Natural killer cell treated with Interleukin-12 subunit alpha and Interleukin-12 subunit beta and Interleukin-15 and Interleukin-18, amount 100 ng/mL, for 72 hours (primary cell): Measurements from ENCODE around the gene LGALSL. TPM values are rescaled to one million over a fixed set of nuclear protein-coding genes. Genes with fewer than 3 reads are reported as not detected.

Experiments used
- ATAC-seq, 2 donors: fragments of 150-1000 bp; cut with Tn5 transposase in 1 of 2; sonication (Bioruptor Pico), chemical (Tn5 transposase) in 1 of 2; 2 replicates each; pipeline ENCODE4 v1.10.0; 2021
- DNase-seq: peaks from one replicate; pipeline ENCODE4 v3.0.0; 2022; ENCODE audit warnings: low spot score
- H3K27ac Mint-ChIP-seq, 2 donors: 1 replicate in 1 of 2; 2 replicates in 1 of 2; pipeline ENCODE4 v1.8.0; 2022; ENCODE audit warnings: mixed read lengths in 2 of 2, mild to moderate bottlenecking in 1 of 2, moderate library complexity in 1 of 2
- H3K27me3 Mint-ChIP-seq, 2 donors: 1 replicate in 1 of 2; 2 replicates in 1 of 2; pipeline ENCODE4 v1.8.0; 2022; ENCODE audit warnings: mixed read lengths in 2 of 2
- H3K36me3 Mint-ChIP-seq: one replicate; pipeline ENCODE4 v1.8.0; 2022; ENCODE audit warnings: mixed read lengths
- H3K4me1 Mint-ChIP-seq, 2 donors: 1 replicate in 1 of 2; 2 replicates in 1 of 2; pipeline ENCODE4 v1.8.0; 2022; ENCODE audit warnings: low read depth in 2 of 2, mixed read lengths in 2 of 2, mild to moderate bottlenecking in 1 of 2
- H3K4me3 Mint-ChIP-seq: one replicate; pipeline ENCODE4 v1.8.0; 2022; ENCODE audit warnings: mixed read lengths
- H3K9me3 Mint-ChIP-seq: 2 replicates; pipeline ENCODE4 v1.8.0; 2022; ENCODE audit warnings: mixed read lengths
- total RNA-seq, 2 donors: library from RNA; stranded (reverse); gene quantifications; one replicate each; pipeline ENCODE4 v1.2.3, GENCODE V29; 2022

LGALSL gene
- total RNA-seq, 2 donors from 2014 or later, result 0.31 to 0.50 TPM

DNA sequence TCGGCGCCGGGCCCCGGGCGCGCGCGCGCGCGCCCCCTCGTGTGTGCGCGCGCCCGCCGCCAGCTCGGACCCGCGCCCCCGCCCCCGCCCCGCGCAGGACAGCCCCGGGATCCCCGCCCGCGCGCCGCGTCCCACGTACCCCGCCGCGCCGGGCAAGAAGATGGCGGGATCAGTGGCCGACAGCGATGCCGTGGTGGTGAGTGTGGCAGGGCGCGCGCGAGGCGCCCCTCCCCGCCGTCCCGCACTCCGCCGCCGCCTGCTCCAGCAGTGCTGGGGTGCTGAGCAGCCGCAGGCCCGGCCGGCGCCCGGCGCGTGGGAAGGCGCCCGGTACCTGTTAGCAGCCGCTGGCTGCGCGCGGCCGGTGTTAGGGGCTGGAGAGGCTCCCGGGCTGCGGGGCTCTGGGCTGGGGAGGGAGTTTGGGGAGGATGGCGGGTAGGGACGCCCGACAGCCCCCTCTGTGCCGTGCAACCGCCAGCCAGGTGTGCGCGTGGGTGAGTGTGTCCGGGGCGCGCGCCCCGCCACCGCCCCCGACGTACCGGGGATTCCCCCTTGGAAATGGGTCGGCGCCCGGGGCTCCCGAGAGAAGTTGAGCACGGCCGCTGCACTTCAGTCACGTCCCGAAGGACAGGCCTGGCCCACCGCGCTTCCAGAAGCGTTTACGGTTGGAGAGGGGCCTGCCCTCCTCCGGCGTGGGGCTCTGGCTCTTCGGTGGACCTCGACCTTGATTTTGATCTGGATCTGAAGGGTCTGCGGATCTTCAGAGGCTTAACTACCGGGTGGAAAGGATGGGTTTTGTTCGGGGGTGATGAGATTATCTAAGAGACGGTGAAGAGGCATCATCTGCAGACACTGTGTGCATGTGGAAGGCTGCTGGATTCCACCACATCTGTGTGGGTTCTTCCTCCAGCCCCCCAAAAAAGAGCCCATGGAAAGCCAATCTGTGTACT lies 697 bp downstream of the LGALSL start:
- Mint-ChIP-seq H3K4me1 (peaks cover 0 to 6% of the 10 kb centered on the region in 2 donors), H3K36me3 (no peaks in the 10 kb centered on the region), H3K4me3 (peak overlapping the region; percentile 53), H3K27ac (no peak overlapping the region), H3K27me3 (peaks cover 14 to 28% of the 10 kb centered on the region in 2 donors), H3K9me3 (no peaks in the 10 kb centered on the region)
- DNase-seq, result no peak
- peak; percentile 74 to 80 for ATAC-seq

DNA sequence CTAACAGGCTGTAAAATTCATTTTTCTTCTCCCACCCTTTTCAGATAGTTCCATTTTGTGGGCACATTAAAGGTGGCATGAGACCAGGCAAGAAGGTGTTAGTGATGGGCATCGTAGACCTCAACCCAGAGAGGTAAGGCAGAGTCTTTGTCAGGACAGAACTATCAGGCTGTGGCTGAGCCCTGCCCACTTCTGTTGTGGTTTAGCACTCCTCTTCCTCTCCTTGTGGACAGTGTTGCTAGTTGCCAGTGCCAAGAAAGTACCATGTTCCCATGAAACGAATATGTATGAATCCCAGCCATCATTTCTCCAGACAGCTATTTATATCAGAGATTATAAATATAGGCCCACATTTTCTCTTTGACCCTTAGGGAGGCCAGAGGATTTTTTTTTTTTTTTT lies 1.6 kb downstream of the LGALSL start:
- Mint-ChIP-seq H3K36me3 (no peaks in the 10 kb centered on the region), H3K4me1 (peaks cover 0 to 6% of the 10 kb centered on the region in 2 donors), H3K9me3 (no peaks in the 10 kb centered on the region), H3K4me3 (peak overlapping the region; percentile 53), H3K27ac (no peak overlapping the region), H3K27me3 (peaks cover 14 to 32% of the 10 kb centered on the region in 2 donors)
- DNase-seq (no peak), ATAC-seq (no peak)

DNA sequence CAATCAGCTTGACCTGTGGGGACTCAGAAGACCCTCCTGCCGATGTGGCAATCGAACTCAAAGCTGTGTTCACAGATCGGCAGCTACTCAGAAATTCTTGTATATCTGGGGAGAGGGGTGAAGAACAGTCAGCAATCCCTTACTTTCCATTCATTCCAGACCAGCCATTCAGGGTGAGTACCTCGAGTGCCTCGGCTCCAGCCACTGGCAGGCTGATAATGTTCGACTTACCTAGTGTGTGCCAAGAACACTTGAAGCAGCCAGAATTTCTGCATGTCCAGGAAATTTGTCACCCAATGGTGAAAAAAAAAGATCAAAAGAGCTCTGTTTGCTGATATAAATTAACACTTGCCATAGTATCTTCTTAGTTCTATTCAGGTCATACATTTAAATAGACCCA lies 2.3 kb downstream of the LGALSL start:
- ATAC-seq (no peak), DNase-seq (no peak)
- no peaks in the 10 kb centered on the region for H3K36me3 Mint-ChIP-seq
- no peak overlapping the region for H3K27ac Mint-ChIP-seq
- peaks cover 14 to 32% of the 10 kb centered on the region in 2 donors for H3K27me3 Mint-ChIP-seq
- no peaks in the 10 kb centered on the region for H3K9me3 Mint-ChIP-seq
- no peak overlapping the region for H3K4me3 Mint-ChIP-seq
- peaks cover 0 to 6% of the 10 kb centered on the region in 2 donors for H3K4me1 Mint-ChIP-seq

DNA sequence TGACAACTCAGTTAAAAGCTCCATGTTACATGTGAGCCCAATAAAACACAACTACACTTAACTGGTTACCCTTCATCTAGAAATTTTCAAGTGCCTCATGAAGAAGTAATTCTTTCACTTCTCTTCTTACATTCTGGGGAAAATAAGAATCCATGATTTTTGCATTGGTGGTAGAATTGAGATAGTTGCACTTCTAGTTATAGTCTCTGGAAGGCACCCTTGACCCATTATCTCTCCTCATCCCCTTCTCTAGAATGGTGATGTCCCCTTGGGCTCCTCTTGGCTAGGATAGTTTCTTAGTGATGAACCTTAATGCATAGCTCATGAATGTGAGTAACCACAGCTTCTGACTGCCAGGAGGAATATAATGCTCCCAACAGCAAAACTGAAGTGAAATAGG lies 3.6 kb downstream of the LGALSL start:
- no peak for DNase-seq
- H3K27ac Mint-ChIP-seq, result no peak overlapping the region
- no peak for ATAC-seq
- H3K9me3 Mint-ChIP-seq, result no peaks in the 10 kb centered on the region
- peaks cover 0 to 6% of the 10 kb centered on the region in 2 donors for H3K4me1 Mint-ChIP-seq
- H3K4me3 Mint-ChIP-seq, result no peak overlapping the region
- no peaks in the 10 kb centered on the region for H3K36me3 Mint-ChIP-seq
- peaks cover 14 to 25% of the 10 kb centered on the region in 2 donors for H3K27me3 Mint-ChIP-seq

DNA sequence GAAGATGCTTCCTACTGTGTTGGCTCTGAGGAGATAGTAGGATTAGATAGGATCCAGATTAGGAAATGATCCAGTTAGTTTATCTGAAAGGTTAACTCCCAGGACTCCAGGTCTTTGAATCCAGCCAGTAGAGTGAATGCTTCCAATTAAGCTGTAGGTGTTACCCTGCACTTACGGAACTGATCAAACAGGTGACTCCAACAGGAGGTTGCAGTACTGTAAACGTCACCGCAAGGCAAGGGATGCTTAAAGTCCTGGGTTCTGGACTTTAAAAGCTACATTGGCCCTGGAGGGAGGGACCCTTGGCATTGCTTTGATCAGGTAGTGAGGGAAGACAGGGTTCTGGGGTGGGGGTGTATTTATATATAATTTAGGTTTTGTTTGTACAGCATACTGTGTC lies 5.6 kb downstream of the LGALSL start:
- Mint-ChIP-seq H3K36me3 (no peaks in the 10 kb centered on the region), H3K27me3 (peaks cover 12 to 18% of the 10 kb centered on the region in 2 donors), H3K4me1 (peaks cover 0 to 3% of the 10 kb centered on the region in 2 donors), H3K27ac (no peak overlapping the region), H3K4me3 (no peak overlapping the region), H3K9me3 (no peaks in the 10 kb centered on the region)
- no peak for DNase-seq
- ATAC-seq, result no peak

DNA sequence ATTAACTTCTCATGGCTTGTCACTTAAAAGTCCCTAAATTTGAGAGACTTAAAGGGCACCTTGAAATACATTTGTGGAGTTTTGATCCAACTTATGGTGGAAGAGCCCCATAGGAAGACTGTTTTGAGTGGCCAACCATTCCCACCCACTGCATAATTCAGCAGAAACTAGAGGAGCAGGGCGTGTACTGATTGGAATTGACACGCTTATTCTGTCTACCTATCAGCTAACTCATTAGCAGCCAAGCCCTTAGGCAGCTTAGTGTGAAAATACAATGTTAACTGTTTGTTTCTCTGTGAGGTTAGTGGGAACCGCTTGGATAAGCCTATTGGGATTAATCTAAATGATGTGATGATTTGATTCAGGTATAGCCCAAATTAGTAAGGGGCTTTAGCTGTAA lies 6.4 kb downstream of the LGALSL start:
- ATAC-seq (no peak), DNase-seq (no peak)
- no peaks in the 10 kb centered on the region for H3K9me3 Mint-ChIP-seq
- no peak overlapping the region for H3K4me3 Mint-ChIP-seq
- no peak overlapping the region for H3K27ac Mint-ChIP-seq
- H3K36me3 Mint-ChIP-seq, result no peaks in the 10 kb centered on the region
- peaks cover 7 to 15% of the 10 kb centered on the region in 2 donors for H3K27me3 Mint-ChIP-seq
- no peaks in the 10 kb centered on the region for H3K4me1 Mint-ChIP-seq

DNA sequence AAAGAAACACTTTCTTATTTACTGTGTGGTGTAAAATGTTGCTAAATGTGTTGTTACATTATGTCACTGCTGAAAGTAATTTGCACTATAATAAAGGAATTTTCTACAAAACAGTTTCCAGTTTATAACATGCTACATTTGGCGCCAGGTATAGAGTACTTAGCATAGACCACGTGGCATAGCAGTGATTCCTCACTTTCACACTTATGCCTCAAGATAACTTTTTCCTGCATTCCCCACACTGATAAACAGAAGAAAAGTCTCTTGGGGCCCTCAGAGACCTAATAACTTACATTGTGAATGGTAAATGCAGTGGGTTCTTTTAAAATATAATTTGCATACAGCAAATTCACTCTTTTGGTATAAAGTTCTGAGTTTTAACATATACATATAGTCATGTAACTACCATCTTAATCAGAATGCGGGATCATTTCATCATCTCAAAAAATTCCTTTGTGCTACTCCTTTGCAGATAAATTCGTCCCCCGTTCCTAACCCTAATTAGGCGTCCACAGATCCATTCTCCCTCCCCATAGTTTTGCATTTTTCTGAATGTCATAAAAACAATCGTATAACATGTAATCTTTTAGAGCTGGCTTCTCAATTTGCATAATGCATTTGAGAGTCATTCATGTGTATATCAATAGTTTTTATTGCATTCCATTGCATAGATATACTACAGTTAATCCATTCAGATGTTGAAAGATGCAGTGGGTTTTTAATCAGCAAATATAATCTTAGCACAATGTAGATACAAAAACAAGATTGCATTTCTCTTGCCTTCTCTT lies 7.5 kb downstream of the LGALSL start:
- DNase-seq (no peak), ATAC-seq (no peak)
- Mint-ChIP-seq H3K27me3 (peaks cover 6% of the 10 kb centered on the region in 2 donors), H3K9me3 (no peaks in the 10 kb centered on the region), H3K4me3 (no peak overlapping the region), H3K36me3 (no peaks in the 10 kb centered on the region), H3K27ac (no peak overlapping the region), H3K4me1 (no peaks in the 10 kb centered on the region)

DNA sequence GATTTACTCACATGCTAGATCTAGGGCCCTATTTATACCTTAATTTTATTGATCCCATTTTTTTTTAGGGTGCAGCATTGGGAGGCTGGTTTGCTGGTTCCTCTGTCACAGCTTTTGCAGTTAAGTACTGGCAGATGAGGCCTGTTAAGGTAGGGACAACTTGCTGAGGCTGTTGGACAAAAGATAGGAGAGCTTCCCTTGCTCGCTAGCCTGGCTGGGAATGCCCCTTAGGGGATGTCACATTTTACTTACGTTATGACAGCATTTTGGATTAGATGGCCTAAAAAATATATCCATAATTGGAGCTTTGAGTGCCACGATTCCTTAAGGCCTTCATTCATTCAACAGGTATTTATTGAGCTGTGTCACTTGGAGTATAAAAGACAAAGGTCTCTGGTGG lies 8.2 kb downstream of the LGALSL start:
- H3K4me1 Mint-ChIP-seq, result no peaks in the 10 kb centered on the region
- H3K27ac Mint-ChIP-seq, result no peak overlapping the region
- ATAC-seq (no peak), DNase-seq (no peak)
- no peaks in the 10 kb centered on the region for H3K36me3 Mint-ChIP-seq
- no peaks in the 10 kb centered on the region for H3K9me3 Mint-ChIP-seq
- H3K4me3 Mint-ChIP-seq, result no peak overlapping the region
- H3K27me3 Mint-ChIP-seq, result peaks cover 4 to 5% of the 10 kb centered on the region in 2 donors

DNA sequence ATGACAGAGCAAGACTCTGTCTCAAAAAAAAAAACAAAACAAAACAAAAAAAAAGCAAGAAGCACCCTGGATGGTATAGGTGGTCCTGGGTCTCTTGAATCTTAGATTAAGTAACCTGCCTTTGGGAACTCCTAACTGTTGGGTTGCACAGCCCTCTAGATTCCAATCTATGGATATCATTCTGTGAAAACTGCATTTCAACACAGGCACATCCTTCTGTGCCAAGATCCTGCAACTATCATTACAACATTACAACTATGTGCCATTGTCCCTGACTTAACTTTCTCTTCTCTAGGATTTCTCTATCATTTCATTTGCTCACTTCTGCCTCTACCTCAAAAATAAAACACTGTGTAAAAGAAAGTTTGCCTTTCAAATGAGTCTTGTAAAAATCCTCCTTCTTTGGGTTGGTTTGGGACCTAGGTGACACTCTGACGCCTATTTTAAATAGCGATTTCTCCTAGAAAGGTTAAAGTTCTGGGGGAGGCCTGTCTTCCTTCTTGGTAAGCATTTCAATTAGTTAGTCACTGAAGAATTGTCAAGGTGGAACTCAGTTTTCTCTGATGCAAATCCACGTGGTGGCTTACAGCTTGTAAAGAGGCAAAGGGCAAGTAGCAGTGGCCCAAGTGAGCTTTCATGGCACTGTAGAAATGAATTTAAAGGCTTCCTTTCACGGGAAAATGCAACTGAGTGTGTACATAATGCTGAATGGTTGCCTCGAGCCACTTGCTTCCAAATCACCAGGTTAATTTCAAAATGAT lies 9.2 kb downstream of the LGALSL start:
- DNase-seq, result no peak
- Mint-ChIP-seq H3K4me1 (no peaks in the 10 kb centered on the region), H3K27me3 (peaks cover 2 to 5% of the 10 kb centered on the region in 2 donors), H3K27ac (no peak overlapping the region), H3K9me3 (no peaks in the 10 kb centered on the region), H3K4me3 (no peak overlapping the region), H3K36me3 (no peaks in the 10 kb centered on the region)
- ATAC-seq, result no peak

DNA sequence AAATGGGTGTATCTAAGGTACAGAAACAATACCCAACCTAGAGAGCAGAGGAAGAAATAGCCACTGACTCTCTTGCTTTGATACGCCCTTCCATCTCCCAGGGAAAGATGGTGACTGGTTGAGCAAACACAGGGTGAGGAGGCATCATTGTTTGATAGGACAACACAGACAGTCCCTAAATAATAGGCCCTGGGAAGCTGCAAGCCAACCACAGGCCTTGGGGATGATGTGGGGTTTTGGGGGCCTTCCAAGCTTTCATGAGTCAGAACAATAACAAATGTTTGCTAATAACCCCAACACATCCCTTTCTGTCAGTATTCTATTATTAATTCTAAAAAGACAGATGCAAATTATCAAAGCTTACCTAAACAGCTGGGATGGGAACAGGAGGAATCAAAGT lies 9.8 kb downstream of the LGALSL start:
- Mint-ChIP-seq H3K27ac (no peak overlapping the region), H3K9me3 (no peaks in the 10 kb centered on the region), H3K4me3 (no peak overlapping the region), H3K4me1 (no peaks in the 10 kb centered on the region), H3K27me3 (peaks cover 0 to 5% of the 10 kb centered on the region in 2 donors), H3K36me3 (no peaks in the 10 kb centered on the region)
- ATAC-seq (no peak), DNase-seq (no peak)

DNA sequence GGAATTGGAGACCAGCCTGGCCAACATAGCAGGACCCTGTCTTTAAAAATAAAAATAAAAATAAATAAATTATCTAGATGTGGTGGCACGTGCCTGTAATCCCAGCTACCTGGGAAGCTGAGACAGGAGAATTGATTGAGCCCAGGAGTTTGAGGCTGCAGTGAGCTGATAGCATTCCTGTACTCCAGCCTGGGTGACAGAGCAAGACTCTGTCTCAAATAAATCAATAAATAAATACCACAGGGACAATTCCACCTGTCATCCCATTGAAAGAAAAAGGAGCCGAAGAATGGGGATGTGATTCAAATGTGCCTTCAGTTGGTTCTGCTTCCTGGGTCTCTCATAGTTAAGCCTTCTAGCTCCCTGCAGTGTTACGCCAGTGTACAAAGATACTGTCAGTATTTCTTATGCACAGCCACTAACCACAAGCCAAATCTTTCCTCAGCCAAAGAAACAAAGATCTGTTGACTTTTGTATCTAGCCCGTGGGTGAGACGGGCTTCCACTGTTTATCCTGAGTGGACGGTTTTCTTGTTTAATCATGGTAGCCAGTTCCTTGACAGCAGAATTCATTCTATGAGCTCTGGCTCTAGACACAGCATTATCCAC lies 12.6 kb downstream of the LGALSL start:
- DNase-seq (no peak), ATAC-seq (no peak)
- H3K9me3 Mint-ChIP-seq, result no peaks in the 10 kb centered on the region
- no peaks in the 10 kb centered on the region for H3K27me3 Mint-ChIP-seq
- no peaks in the 10 kb centered on the region for H3K36me3 Mint-ChIP-seq
- H3K4me1 Mint-ChIP-seq, result no peaks in the 10 kb centered on the region
- no peak overlapping the region for H3K27ac Mint-ChIP-seq
- H3K4me3 Mint-ChIP-seq, result no peak overlapping the region

DNA sequence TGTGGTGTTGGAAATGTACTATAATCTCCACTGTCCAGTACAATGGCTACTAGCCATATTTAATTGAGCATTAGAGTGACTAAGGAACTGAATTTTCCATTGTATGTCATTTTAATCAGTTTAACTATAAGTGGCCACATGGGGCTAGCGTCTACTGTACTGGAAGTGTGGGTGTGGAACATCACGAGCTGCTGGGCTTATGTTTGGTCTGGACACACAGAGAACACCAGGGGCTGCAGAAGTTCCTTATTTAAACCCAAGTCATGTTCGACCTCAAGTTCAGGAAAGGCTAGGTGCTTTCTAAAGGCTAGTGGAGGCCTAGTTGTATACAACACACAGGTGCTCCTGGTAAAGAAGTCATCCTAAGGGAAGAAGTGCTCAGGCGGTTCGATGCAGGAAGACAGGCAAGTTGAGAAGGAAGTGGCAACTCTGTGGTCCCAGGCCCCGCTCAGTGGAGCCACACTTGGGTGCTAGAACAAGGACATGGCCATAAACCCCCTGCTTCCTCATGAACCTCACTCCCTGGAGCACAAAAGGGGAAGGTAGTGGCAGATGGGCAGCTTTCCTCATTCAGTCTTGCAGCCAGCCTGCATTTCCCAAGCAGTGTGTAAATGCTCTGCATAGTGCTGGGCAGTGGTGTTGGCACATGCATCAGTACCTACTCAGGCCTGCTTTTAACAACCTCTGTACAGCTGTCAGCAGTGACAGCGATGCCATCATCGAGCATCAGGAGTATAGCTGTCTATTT lies 13.3 kb downstream of the LGALSL start:
- Mint-ChIP-seq H3K36me3 (no peaks in the 10 kb centered on the region), H3K4me3 (no peak overlapping the region), H3K27me3 (no peaks in the 10 kb centered on the region), H3K4me1 (no peaks in the 10 kb centered on the region), H3K27ac (no peak overlapping the region), H3K9me3 (no peaks in the 10 kb centered on the region)
- DNase-seq (no peak), ATAC-seq (no peak)

DNA sequence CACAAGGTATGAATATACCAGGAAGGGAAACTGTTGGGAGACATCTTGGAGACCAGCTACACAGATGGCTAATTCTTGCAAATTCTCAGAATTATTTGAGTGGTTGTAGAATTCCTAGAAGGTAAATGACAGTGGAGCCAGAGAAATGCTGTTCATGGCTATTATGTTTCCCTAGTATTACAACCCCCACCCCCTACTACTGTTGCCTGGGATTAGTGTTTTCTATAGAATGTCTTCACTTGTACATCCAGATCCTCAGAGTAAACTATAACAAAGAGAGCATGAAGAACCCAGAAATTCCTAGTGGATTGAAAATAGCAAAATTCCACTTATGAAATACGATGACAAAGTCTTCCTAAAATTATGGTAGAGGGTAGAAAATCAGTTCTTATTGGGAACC lies 15.3 kb downstream of the LGALSL start:
- Mint-ChIP-seq H3K27ac (no peak overlapping the region), H3K4me1 (no peaks in the 10 kb centered on the region)

More for the DNA sequence above, 15.3 kb downstream of the LGALSL start:
- Mint-ChIP-seq H3K27me3 (no peaks in the 10 kb centered on the region), H3K36me3 (no peaks in the 10 kb centered on the region), H3K9me3 (no peaks in the 10 kb centered on the region), H3K4me3 (no peak overlapping the region)
- no peak for DNase-seq
- ATAC-seq, result no peak
